Brain microvascular endothelial cell (primary cell): ENCODE results near the gene GNAI2.
A peak's percentile ranks its signal among the peaks of the same experiment; 100 is the strongest.

Experiments used
- DNase-seq: peaks from one replicate; pipeline ENCODE4 v3.0.0-alpha.2; 2020
- H3K27ac ChIP-seq: fragments of 250-450 bp; sonication (Bioruptor Pico); 2 replicates; pipeline ENCODE4 v1.5.1; 2020; ENCODE audit warnings: mild to moderate bottlenecking, moderate library complexity
- H3K27me3 ChIP-seq: fragments of 250-450 bp; sonication (Bioruptor Pico); replicated peaks from 2 replicates; pipeline ENCODE4 v1.5.1; 2020; ENCODE audit warnings: mild to moderate bottlenecking
- H3K36me3 ChIP-seq: fragments of 250-450 bp; sonication (Bioruptor Pico); replicated peaks from 2 replicates; pipeline ENCODE4 v1.5.1; 2020; ENCODE audit warnings: mild to moderate bottlenecking
- H3K4me3 ChIP-seq: 2 replicates; pipeline ENCODE4 v1.5.1; 2011; ENCODE audit warnings: low read depth, mild to moderate bottlenecking, control low read depth, low read length, moderate library complexity
- in situ Hi-C: cut with HindIII; loops from 2 replicates; pipeline ENCODE4 v1.10.0; 2017; ENCODE audit warnings: low sequenced_read_pairs, low pct_ligation_motif_present
- TF ChIP-seq, protein P1 (sequence below): IDR thresholded peaks from 2 replicates; pipeline ENCODE4 v1.5.1; 2011; ENCODE audit warnings: low read depth, mild to moderate bottlenecking, moderate library complexity, low read length, control low read depth, inconsistent platforms; ENCODE audit errors: missing control alignments

The GNAI2 gene

DNA sequence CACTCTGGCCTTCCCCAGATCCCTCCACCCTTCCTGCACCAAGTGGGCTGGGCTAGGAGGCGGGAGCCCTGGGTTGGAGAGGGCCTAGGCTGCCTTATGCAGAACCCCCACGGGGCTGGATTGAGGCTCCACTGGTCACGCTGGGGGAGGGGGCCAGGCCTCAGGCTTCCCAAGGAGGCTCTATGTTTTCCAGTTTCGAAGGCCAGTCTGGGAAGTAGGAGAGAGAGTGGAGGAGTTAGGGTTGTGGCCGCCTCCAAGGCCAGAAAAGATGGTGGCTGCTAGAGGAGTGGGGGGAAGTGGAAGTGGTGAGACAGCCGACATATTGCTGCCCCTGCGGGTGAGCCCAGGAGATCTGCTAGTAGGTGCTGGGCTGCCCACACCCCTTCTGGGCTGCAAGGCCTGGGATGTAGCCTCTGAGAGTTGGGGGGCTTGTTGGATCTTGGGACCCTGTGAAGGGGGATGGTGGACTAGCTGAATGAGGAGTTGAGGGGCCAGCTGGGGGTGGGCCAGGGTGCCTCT lies 1.2 kb downstream of the GNAI2 start:
- H3K4me3 ChIP-seq: peak overlapping the region; percentile 90
- in situ Hi-C loops: no loop called here
- no peak overlapping the region for H3K27ac ChIP-seq
- TF ChIP-seq, protein P1, sequence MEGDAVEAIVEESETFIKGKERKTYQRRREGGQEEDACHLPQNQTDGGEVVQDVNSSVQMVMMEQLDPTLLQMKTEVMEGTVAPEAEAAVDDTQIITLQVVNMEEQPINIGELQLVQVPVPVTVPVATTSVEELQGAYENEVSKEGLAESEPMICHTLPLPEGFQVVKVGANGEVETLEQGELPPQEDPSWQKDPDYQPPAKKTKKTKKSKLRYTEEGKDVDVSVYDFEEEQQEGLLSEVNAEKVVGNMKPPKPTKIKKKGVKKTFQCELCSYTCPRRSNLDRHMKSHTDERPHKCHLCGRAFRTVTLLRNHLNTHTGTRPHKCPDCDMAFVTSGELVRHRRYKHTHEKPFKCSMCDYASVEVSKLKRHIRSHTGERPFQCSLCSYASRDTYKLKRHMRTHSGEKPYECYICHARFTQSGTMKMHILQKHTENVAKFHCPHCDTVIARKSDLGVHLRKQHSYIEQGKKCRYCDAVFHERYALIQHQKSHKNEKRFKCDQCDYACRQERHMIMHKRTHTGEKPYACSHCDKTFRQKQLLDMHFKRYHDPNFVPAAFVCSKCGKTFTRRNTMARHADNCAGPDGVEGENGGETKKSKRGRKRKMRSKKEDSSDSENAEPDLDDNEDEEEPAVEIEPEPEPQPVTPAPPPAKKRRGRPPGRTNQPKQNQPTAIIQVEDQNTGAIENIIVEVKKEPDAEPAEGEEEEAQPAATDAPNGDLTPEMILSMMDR: no peak
- DNase-seq: no peak
- no peaks in the 10 kb centered on the region for H3K27me3 ChIP-seq
- no peaks in the 10 kb centered on the region for H3K36me3 ChIP-seq

- TF ChIP-seq, protein P1: no peak
- Histone ChIP-seq H3K36me3 (no peaks in the 10 kb centered on the region), H3K4me3 (peak overlapping the region; percentile 90), H3K27me3 (no peaks in the 10 kb centered on the region), H3K27ac (peak overlapping the region; percentile 17)
- DNase-seq: peak; percentile 70
- in situ Hi-C loops: no loop called here
Measured at GRCh38 chr3:50237754-50238548, 1.9 kb downstream of the GNAI2 start.

GRCh38 chr3:50238549-50239026 lies 2.6 kb downstream of the GNAI2 start:
- peak overlapping the region; percentile 90 for H3K4me3 ChIP-seq
- DNase-seq: no peak
- H3K27me3 ChIP-seq: no peaks in the 10 kb centered on the region
- in situ Hi-C loops: no loop called here
- peak overlapping the region; percentile 17 for H3K27ac ChIP-seq
- no peaks in the 10 kb centered on the region for H3K36me3 ChIP-seq
- TF ChIP-seq, protein P1: peak; percentile 15

DNA sequence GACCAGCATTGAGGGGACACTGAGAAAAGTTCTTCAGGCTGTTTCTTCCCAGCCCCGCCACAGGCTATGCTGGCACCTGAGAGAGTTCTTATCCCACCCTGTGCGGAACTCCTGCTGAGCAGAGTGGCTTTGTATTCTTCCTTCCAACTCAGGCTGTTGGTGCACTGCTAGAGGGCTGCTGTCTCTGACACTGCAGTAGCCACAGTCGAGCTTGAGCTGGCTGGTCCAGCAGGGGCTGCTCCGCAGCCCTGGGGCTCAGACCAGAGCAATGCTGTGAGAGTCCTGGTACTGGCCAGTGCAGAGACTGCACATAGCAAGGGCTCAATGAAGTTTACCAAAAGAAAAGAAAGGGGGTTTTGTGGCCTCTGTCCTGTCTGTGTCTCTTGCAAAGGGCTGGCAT lies 3.6 kb downstream of the GNAI2 start:
- H3K4me3 ChIP-seq: no peak overlapping the region
- in situ Hi-C loops: no loop called here
- peaks cover 6% of the 10 kb centered on the region for H3K36me3 ChIP-seq

GRCh38 chr3:50241163-50241562 lies 5.2 kb downstream of the GNAI2 start:
- in situ Hi-C loops: no loop called here
- TF ChIP-seq, protein P1: no peak
- H3K27me3 ChIP-seq: no peaks in the 10 kb centered on the region
- DNase-seq: no peak
- no peak overlapping the region for H3K27ac ChIP-seq
- no peak overlapping the region for H3K4me3 ChIP-seq
- H3K36me3 ChIP-seq: peaks cover 7% of the 10 kb centered on the region

More for the DNA sequence above, 3.6 kb downstream of the GNAI2 start:
- H3K27ac ChIP-seq: no peak overlapping the region
- no peak for DNase-seq
- TF ChIP-seq, protein P1: no peak
- no peaks in the 10 kb centered on the region for H3K27me3 ChIP-seq
